Measurements from ENCODE around the gene SHFL. TPM values are rescaled to one million over a fixed set of nuclear protein-coding genes. Genes with fewer than 3 reads are reported as not detected.
A peak's percentile ranks its signal among the peaks of the same experiment; 100 is the strongest.

The SHFL gene
- total and polyA plus RNA-seq, 3 experiments from 2014 or later: 41.5 to 68.1 (median 45.2) TPM

DNA sequence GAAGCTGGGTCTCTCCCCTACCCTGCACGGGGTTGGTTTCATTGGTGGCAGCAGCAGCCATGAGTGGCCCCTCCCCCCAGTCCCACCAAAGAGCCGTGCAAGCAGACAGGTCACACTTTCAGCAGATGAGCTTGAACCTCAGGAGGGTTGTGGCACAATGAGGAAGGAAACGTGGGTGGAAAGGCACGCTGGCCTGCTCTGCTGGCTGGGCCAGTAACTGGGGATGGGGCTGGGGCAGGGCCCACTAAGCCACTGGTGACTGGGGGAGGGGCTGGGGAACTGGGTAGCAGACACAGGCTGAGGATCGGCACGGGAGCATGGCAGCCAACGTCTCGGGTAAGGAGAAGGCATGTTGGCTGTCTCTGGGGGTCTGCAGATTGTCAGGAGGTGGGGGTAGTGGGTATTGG is 25.3 kb downstream of the SHFL start, which contains the start of gene P2RY11:
Gene P2RY11 (plus strand): TSS at position 289 of the 407 bp plus-strand sequence. CDS start 29 bp downstream, at position 318.
- no peaks in the 10 kb centered on the region for H3K27me3 ChIP-seq (ENCODE audit: insufficient read depth, low read length, poor library complexity, severe bottlenecking)
- peak within 1 kb of the TSS; percentile 77 for H3K27ac ChIP-seq (ENCODE audit: low read depth, low read length)
- Mint-ChIP-seq H3K27ac (peak within 1 kb of the TSS; percentile 90 to 99 (median 98)), H3K4me3 (peak within 1 kb of the TSS; percentile 68 to 93 (median 86)), H3K27me3 (peaks cover 0 to 5% of the 10 kb centered on the region in 2 donors), H3K4me1 (peaks cover 41 to 84% (median 42%) of the 10 kb centered on the region in 3 donors), H3K9me3 (no peaks in the 10 kb centered on the region), H3K36me3 (peaks cover 3 to 76% (median 6%) of the 10 kb centered on the region in 3 donors)
- H3K4me1 ChIP-seq (ENCODE audit: insufficient read depth, low read length): peaks cover 55% of the 10 kb centered on the region
- H3K9me3 ChIP-seq (ENCODE audit: low read length): no peaks in the 10 kb centered on the region
- H3K36me3 ChIP-seq (ENCODE audit: insufficient read depth, low read length): peaks cover 48% of the 10 kb centered on the region
- ChIA-PET POLR2A (interaction anchor here (0.9 to 1.6 kb wide), 4 partner anchors 15 to 305 kb away, joined by 3 to 8 read pairs (median 3); partner anchors contain the start of gene MRPL4), CTCF (interaction anchor here (0.8 to 14.2 kb wide), 6 partner anchors 9 to 147 kb away, joined by 3 to 194 read pairs (median 6); partner anchors contain the start of gene ANGPTL6)
- DNase-seq: peak in 3 of 5 donors; percentile 31 to 83 (median 52)
- no peak within 1 kb of the TSS for H3K4me3 ChIP-seq (ENCODE audit: low read length)

DNA sequence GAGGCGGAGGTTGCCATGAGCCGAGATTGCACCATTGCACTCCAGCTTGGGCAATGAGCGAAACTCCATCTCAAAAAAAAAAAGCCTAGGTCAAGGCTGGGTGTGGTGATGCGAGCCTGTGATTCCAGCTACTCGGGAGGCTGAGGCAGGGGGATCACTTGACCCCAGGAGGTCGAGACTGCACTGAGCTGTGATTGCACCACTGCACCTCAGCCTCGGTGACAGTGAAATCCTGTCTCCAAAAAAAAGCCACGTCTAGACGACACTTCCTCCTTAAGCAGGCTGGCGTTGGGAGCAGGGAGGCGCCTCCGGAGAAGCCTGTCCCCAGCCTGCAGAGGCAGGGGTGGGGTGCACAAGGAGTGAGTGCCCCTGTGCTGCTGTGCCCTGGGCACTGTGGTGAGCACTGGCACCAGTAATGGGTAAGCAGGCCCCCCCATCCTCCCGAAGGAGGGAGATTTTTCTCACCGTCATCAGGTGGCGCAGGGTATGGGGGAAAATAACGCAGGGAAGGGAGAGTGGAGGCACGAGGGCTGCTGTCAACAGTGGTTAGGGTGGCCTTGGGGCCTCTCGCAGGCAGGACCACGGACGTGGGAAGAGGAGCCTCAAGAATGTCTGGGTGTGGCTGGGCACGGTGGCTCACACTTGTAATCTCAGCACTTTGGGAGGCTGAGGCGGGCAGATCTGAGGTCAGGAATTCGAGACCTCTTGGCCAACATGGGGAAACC is 26.1 kb downstream of the SHFL start:
- no peaks in the 10 kb centered on the region for H3K9me3 Mint-ChIP-seq
- peak; percentile 29 to 79 (median 69) for DNase-seq
- Histone ChIP-seq H3K9me3 (ENCODE audit: low read length) (no peaks in the 10 kb centered on the region), H3K36me3 (ENCODE audit: insufficient read depth, low read length) (peaks cover 54% of the 10 kb centered on the region), H3K4me1 (ENCODE audit: insufficient read depth, low read length) (peaks cover 56% of the 10 kb centered on the region), H3K27ac (ENCODE audit: low read depth, low read length) (peak overlapping the region; percentile 77), H3K4me3 (ENCODE audit: low read length) (no peak overlapping the region), H3K27me3 (ENCODE audit: insufficient read depth, low read length, poor library complexity, severe bottlenecking) (no peaks in the 10 kb centered on the region)
- H3K27me3 Mint-ChIP-seq: peaks cover 0 to 5% of the 10 kb centered on the region in 2 donors
- CTCF ChIA-PET: interaction anchor here (0.6 to 14.2 kb wide), 10 partner anchors 8 to 204 kb away, joined by 3 to 194 read pairs (median 3); partner anchors contain the start of gene ANGPTL6
- peak overlapping the region; percentile 90 to 99 (median 98) for H3K27ac Mint-ChIP-seq
- H3K36me3 Mint-ChIP-seq: peaks cover 3 to 78% (median 3%) of the 10 kb centered on the region in 3 donors
- H3K4me3 Mint-ChIP-seq: peak overlapping the region; percentile 68 to 93 (median 86)
- peaks cover 35 to 82% (median 37%) of the 10 kb centered on the region in 3 donors for H3K4me1 Mint-ChIP-seq
- POLR2A ChIA-PET: interaction anchor here (0.6 to 1.6 kb wide), 5 partner anchors 10 to 182 kb away, joined by 3 to 8 read pairs (median 4); partner anchors contain the start of gene MRPL4

DNA sequence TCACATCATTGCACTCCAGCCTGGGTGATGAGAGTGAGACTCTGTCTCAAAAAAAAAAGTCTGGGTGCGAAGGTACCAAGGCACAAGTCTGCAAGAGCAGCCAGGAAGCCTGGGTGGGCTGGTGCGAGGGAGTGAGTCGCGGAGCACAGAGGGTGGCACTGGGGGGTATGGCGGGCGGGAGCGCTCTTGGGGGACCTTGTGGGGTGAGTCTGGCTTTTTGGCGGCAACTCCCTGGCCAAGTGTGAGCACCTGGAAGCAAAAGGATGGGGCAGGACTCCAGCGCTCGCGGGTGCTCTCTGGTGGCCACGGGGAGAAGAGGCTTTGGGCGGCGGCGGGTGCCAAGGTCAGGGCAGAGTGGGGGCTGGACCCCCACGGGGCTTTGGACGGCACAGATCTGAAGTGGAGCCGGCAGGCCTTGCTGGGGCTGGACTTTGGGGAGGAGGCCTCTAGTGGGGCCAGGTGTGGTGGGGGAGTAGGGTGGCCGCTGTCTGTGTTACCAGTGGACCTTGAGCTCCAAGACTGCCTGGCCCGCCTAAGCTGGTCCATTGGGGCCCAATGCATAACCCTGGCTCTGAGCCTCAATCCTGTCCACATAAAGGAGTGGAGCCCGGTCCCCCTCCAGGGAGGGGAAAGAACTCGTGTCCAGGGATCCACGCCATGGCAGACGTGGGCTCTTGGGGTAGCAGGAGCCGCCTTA is 26.9 kb downstream of the SHFL start:
- H3K4me1 Mint-ChIP-seq: peaks cover 27 to 80% (median 38%) of the 10 kb centered on the region in 3 donors
- ChIA-PET POLR2A (interaction anchor here (0.6 to 2.2 kb wide), 9 partner anchors 9 to 541 kb away, joined by 3 to 15 read pairs (median 5); partner anchors contain the start of gene ILF3), CTCF (interaction anchor here (0.6 to 14.2 kb wide), 12 partner anchors 11 to 203 kb away, joined by 3 to 194 read pairs (median 3); partner anchors contain the start of genes ANGPTL6 and DNMT1)
- H3K27me3 Mint-ChIP-seq: peaks cover 0 to 5% of the 10 kb centered on the region in 2 donors
- H3K27ac Mint-ChIP-seq: peak overlapping the region; percentile 90 to 99 (median 98)
- no peak overlapping the region for H3K4me3 ChIP-seq (ENCODE audit: low read length)
- H3K9me3 Mint-ChIP-seq: no peaks in the 10 kb centered on the region
- H3K9me3 ChIP-seq (ENCODE audit: low read length): no peaks in the 10 kb centered on the region
- peaks cover 53% of the 10 kb centered on the region for H3K4me1 ChIP-seq (ENCODE audit: insufficient read depth, low read length)
- peaks cover 0 to 76% (median 5%) of the 10 kb centered on the region in 3 donors for H3K36me3 Mint-ChIP-seq
- H3K27ac ChIP-seq (ENCODE audit: low read depth, low read length): peak overlapping the region; percentile 77
- peaks cover 52% of the 10 kb centered on the region for H3K36me3 ChIP-seq (ENCODE audit: insufficient read depth, low read length)
- peak; percentile 55 to 86 (median 73) for DNase-seq
- no peaks in the 10 kb centered on the region for H3K27me3 ChIP-seq (ENCODE audit: insufficient read depth, low read length, poor library complexity, severe bottlenecking)
- H3K4me3 Mint-ChIP-seq: peak overlapping the region; percentile 68 to 93 (median 86)

DNA sequence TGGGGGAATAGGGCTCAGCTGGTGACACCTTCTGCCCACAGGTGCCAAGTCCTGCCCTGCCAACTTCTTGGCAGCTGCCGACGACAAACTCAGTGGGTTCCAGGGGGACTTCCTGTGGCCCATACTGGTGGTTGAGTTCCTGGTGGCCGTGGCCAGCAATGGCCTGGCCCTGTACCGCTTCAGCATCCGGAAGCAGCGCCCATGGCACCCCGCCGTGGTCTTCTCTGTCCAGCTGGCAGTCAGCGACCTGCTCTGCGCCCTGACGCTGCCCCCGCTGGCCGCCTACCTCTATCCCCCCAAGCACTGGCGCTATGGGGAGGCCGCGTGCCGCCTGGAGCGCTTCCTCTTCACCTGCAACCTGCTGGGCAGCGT is 27.5 kb downstream of the SHFL start:
- Mint-ChIP-seq H3K4me3 (peak overlapping the region in 4 of 7 donors; percentile 79 to 93 (median 90)), H3K27me3 (peaks cover 0 to 5% of the 10 kb centered on the region in 2 donors), H3K27ac (peak overlapping the region; percentile 7 to 99 (median 94)), H3K9me3 (no peaks in the 10 kb centered on the region), H3K36me3 (peaks cover 0 to 74% (median 5%) of the 10 kb centered on the region in 3 donors), H3K4me1 (peaks cover 27 to 77% (median 38%) of the 10 kb centered on the region in 3 donors)
- H3K9me3 ChIP-seq (ENCODE audit: low read length): no peaks in the 10 kb centered on the region
- no peaks in the 10 kb centered on the region for H3K27me3 ChIP-seq (ENCODE audit: insufficient read depth, low read length, poor library complexity, severe bottlenecking)
- H3K4me1 ChIP-seq (ENCODE audit: insufficient read depth, low read length): peaks cover 53% of the 10 kb centered on the region
- peak in 2 of 5 donors; percentile 29 to 60 for DNase-seq
- ChIA-PET CTCF (interaction anchor here (0.6 to 14.2 kb wide), 10 partner anchors 14 to 175 kb away, joined by 3 to 194 read pairs (median 6); partner anchors contain the start of genes ANGPTL6 and DNMT1), POLR2A (interaction anchor here (0.6 to 2.2 kb wide), 7 partner anchors 10 to 181 kb away, joined by 4 to 15 read pairs (median 5); no protein-coding TSS in a partner anchor)
- H3K4me3 ChIP-seq (ENCODE audit: low read length): no peak overlapping the region
- no peak overlapping the region for H3K27ac ChIP-seq (ENCODE audit: low read depth, low read length)
- peaks cover 47% of the 10 kb centered on the region for H3K36me3 ChIP-seq (ENCODE audit: insufficient read depth, low read length)

DNA sequence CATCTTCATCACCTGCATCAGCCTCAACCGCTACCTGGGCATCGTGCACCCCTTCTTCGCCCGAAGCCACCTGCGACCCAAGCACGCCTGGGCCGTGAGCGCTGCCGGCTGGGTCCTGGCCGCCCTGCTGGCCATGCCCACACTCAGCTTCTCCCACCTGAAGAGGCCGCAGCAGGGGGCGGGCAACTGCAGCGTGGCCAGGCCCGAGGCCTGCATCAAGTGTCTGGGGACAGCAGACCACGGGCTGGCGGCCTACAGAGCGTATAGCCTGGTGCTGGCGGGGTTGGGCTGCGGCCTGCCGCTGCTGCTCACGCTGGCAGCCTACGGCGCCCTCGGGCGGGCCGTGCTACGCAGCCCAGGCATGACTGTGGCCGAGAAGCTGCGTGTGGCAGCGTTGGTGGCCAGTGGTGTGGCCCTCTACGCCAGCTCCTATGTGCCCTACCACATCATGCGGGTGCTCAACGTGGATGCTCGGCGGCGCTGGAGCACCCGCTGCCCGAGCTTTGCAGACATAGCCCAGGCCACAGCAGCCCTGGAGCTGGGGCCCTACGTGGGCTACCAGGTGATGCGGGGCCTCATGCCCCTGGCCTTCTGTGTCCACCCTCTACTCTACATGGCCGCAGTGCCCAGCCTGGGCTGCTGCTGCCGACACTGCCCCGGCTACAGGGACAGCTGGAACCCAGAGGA is 28.0 kb downstream of the SHFL start:
- Mint-ChIP-seq H3K36me3 (peaks cover 0 to 76% (median 5%) of the 10 kb centered on the region in 3 donors), H3K9me3 (no peaks in the 10 kb centered on the region), H3K4me3 (peak overlapping the region in 3 of 7 donors; percentile 34 to 87 (median 79)), H3K4me1 (peaks cover 31 to 81% (median 43%) of the 10 kb centered on the region in 3 donors), H3K27ac (peak overlapping the region in 7 of 8 donors; percentile 23 to 98 (median 90)), H3K27me3 (peaks cover 0 to 5% of the 10 kb centered on the region in 2 donors)
- Histone ChIP-seq H3K9me3 (ENCODE audit: low read length) (no peaks in the 10 kb centered on the region), H3K4me3 (ENCODE audit: low read length) (no peak overlapping the region), H3K27ac (ENCODE audit: low read depth, low read length) (no peak overlapping the region), H3K27me3 (ENCODE audit: insufficient read depth, low read length, poor library complexity, severe bottlenecking) (no peaks in the 10 kb centered on the region), H3K36me3 (ENCODE audit: insufficient read depth, low read length) (peaks cover 44% of the 10 kb centered on the region), H3K4me1 (ENCODE audit: insufficient read depth, low read length) (peaks cover 56% of the 10 kb centered on the region)
- CTCF ChIA-PET: interaction anchor here (0.6 to 14.2 kb wide), 8 partner anchors 8 to 175 kb away, joined by 3 to 194 read pairs (median 4); partner anchors contain the start of genes ANGPTL6 and PPAN
- peak in 1 of 5 donors; percentile 57 for DNase-seq
- POLR2A ChIA-PET: interaction anchor here (0.5 to 2.8 kb wide), 7 partner anchors 10 to 29 kb away, joined by 3 to 15 read pairs (median 5); no protein-coding TSS in a partner anchor

DNA sequence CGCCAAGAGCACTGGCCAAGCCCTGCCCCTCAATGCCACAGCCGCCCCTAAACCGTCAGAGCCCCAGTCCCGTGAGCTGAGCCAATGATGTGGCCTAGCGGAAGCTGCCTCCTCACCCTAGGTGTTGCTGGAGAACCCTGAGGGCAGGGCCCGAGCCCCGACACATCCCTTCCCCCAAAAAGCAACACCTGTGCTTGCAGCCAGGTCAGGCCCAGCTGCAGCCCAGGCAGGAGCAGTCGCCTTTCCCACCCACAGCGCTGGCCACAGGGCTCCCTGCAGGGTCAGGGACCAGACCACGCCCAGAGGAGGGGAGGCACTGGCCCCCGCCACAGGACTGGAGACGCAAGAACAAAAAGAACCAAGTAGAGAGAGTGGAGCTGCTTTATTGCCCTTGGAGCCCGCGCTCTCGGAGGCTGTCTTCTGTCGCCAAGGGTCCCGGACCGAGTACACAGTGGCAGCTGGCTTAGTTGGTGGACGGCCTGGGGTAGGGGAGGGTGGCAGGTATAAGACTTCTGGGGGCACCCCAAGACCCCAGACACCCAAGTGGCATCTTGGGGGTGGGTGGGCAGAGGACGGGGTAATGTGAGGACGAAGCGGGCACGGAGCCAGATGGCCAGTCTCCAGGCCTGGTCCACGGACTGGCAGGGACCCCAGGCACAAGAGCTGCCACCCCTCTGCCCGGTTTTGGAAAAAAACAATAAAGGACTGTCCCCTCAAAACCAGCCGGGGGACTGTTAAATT is 28.7 kb downstream of the SHFL start:
- peak in 1 of 5 donors; percentile 48 for DNase-seq
- Mint-ChIP-seq H3K36me3 (peaks cover 0 to 76% (median 5%) of the 10 kb centered on the region in 3 donors), H3K4me3 (peak overlapping the region in 3 of 7 donors; percentile 5 to 54 (median 34)), H3K4me1 (peaks cover 35 to 79% (median 46%) of the 10 kb centered on the region in 3 donors), H3K27ac (peak overlapping the region in 7 of 8 donors; percentile 23 to 83 (median 69)), H3K9me3 (no peaks in the 10 kb centered on the region), H3K27me3 (peaks cover 0 to 5% of the 10 kb centered on the region in 2 donors)
- Histone ChIP-seq H3K4me1 (ENCODE audit: insufficient read depth, low read length) (peaks cover 58% of the 10 kb centered on the region), H3K9me3 (ENCODE audit: low read length) (no peaks in the 10 kb centered on the region), H3K27me3 (ENCODE audit: insufficient read depth, low read length, poor library complexity, severe bottlenecking) (no peaks in the 10 kb centered on the region), H3K4me3 (ENCODE audit: low read length) (no peak overlapping the region), H3K36me3 (ENCODE audit: insufficient read depth, low read length) (peaks cover 36% of the 10 kb centered on the region), H3K27ac (ENCODE audit: low read depth, low read length) (no peak overlapping the region)
- ChIA-PET CTCF (interaction anchor here (0.6 to 14.2 kb wide), 6 partner anchors 9 to 144 kb away, joined by 3 to 194 read pairs (median 4); partner anchors contain the start of genes ANGPTL6 and PPAN), POLR2A (interaction anchor here (0.5 to 2.8 kb wide), 5 partner anchors 11 to 28 kb away, joined by 3 to 15 read pairs (median 10); no protein-coding TSS in a partner anchor)
